OCI-LY3 (cell line): Measurements from ENCODE around the gene ARHGEF16.

Source experiments
- H2AFZ ChIP-seq: fragments of 200-600, 300-600 bp; shearing (Covaris generic); 2 replicates; pipeline ENCODE4 v1.6.0; 2014; ENCODE audit warnings: antibody characterized with exemption, low read depth, low read length
- H3K27ac ChIP-seq: fragments of 200-600, 300-600 bp; sonication (generic); 2 replicates; pipeline ENCODE4 v1.5.1; 2014; ENCODE audit warnings: mild to moderate bottlenecking, low read length, moderate library complexity, mixed read lengths
- H3K27me3 ChIP-seq: fragments of 200-600, 300-600 bp; sonication (generic); 2 replicates; pipeline ENCODE4 v1.6.1; 2014; ENCODE audit warnings: low read depth, low read length, mixed read lengths
- H3K36me3 ChIP-seq: fragments of 200-600, 300-600 bp; sonication (generic); replicated peaks from 2 replicates; pipeline ENCODE3; 2014; ENCODE audit warnings: low read depth, low read length, mixed read lengths
- H3K4me1 ChIP-seq: fragments of 300-600, 200-600 bp; sonication (generic); 2 replicates; pipeline ENCODE4 v1.6.1; 2014; ENCODE audit warnings: low read length, mixed read lengths
- H3K4me2 ChIP-seq: fragments of 200-600, 300-600 bp; sonication (generic); 2 replicates; pipeline ENCODE4 v1.6.1; 2014; ENCODE audit warnings: low read length, mixed read lengths
- H3K4me3 ChIP-seq: fragments of 300-600, 200-600 bp; sonication (generic); 2 replicates; pipeline ENCODE4 v1.5.1; 2014; ENCODE audit warnings: antibody characterized with exemption, mild to moderate bottlenecking, low read length, moderate library complexity
- H3K79me2 ChIP-seq: fragments of 300-600, 200-600 bp; shearing (Covaris generic); 2 replicates; pipeline ENCODE4 v1.6.1; 2014; ENCODE audit warnings: mild to moderate bottlenecking, low read length, mixed read lengths
- H3K9ac ChIP-seq: fragments of 300-600, 200-600 bp; shearing (Covaris generic); 2 replicates; pipeline ENCODE4 v1.6.0; 2014; ENCODE audit warnings: mild to moderate bottlenecking, low read length, moderate library complexity
- H3K9me3 ChIP-seq: fragments of 200-600, 300-600 bp; shearing (Covaris generic); 2 replicates; pipeline ENCODE4 v1.6.1; 2014; ENCODE audit warnings: low read length, mixed read lengths; ENCODE audit not compliant: insufficient read depth
- H4K20me1 ChIP-seq: fragments of 200-600, 300-600 bp; sonication (generic); 2 replicates; pipeline ENCODE4 v1.6.1; 2016; ENCODE audit warnings: low read length, mixed read lengths; ENCODE audit not compliant: insufficient read depth
- EZH2phosphoT487 ChIP-seq: fragments of 200-600 bp; shearing (Covaris generic); IDR thresholded peaks from 2 replicates; pipeline ENCODE4 v1.6.1; 2018; ENCODE audit warnings: antibody characterized with exemption, mixed run types, low read depth
- TF ChIP-seq, protein P1 (sequence below): fragments of 200-600, 300-600 bp; sonication (generic); IDR thresholded peaks from 2 replicates; pipeline ENCODE4 v1.5.1; 2014; ENCODE audit warnings: antibody characterized with exemption, low read length, low read depth

ARHGEF16 gene

DNA sequence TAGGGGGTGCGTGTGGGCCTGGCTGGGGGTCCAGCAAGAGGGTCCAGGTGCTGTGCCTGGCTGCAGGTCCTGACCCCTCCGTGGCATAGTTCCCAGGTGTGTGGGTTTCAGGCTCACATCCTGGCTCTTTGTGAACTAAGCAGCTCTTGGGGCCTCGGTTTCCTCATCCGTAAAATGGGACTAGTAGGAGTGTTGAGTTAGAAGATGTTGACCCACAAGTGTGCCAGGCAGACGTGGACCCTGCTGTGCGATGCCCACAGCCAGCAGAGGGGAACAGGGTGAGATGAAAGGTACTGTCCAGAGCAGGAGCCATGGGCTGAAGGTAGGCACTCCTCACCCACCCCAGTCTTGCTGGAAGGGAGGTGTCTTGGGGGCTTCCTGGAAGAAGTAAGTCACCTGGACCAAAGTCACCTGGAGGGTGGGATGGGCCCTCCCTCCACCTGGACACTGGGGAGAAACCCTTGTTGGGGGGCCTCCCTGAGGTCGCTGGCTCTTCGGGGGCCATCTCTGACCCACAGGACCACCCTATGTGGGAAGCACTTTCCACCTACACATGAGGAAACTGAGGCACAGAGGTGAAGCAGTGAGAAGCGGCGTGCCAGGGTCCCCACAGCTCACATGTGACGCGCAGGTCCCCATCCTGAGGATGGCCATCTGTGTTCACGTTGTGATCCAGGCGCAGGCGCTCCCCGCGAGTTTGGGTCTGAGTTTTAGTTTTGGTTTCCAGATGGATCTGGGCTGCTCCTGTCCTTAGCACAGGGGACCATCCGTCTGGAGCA lies 1.4 kb downstream of the ARHGEF16 start:
- no peak overlapping the region for H2AFZ ChIP-seq
- H3K9ac ChIP-seq: no peak overlapping the region
- TF ChIP-seq, protein P1, sequence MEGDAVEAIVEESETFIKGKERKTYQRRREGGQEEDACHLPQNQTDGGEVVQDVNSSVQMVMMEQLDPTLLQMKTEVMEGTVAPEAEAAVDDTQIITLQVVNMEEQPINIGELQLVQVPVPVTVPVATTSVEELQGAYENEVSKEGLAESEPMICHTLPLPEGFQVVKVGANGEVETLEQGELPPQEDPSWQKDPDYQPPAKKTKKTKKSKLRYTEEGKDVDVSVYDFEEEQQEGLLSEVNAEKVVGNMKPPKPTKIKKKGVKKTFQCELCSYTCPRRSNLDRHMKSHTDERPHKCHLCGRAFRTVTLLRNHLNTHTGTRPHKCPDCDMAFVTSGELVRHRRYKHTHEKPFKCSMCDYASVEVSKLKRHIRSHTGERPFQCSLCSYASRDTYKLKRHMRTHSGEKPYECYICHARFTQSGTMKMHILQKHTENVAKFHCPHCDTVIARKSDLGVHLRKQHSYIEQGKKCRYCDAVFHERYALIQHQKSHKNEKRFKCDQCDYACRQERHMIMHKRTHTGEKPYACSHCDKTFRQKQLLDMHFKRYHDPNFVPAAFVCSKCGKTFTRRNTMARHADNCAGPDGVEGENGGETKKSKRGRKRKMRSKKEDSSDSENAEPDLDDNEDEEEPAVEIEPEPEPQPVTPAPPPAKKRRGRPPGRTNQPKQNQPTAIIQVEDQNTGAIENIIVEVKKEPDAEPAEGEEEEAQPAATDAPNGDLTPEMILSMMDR: no peak
- no peak for TF ChIP-seq EZH2phosphoT487
- H3K27me3 ChIP-seq: no peaks in the 10 kb centered on the region
- H3K4me3 ChIP-seq: no peak overlapping the region
- no peaks in the 10 kb centered on the region for H3K4me1 ChIP-seq
- no peak overlapping the region for H3K4me2 ChIP-seq
- H3K27ac ChIP-seq: no peak overlapping the region
- H4K20me1 ChIP-seq: no peaks in the 10 kb centered on the region
- H3K79me2 ChIP-seq: no peaks in the 10 kb centered on the region
- H3K36me3 ChIP-seq: no peaks in the 10 kb centered on the region
- no peaks in the 10 kb centered on the region for H3K9me3 ChIP-seq

- H3K4me3 ChIP-seq: no peak overlapping the region
- TF ChIP-seq, protein P1: no peak
- no peak for TF ChIP-seq EZH2phosphoT487
- H3K27me3 ChIP-seq: no peaks in the 10 kb centered on the region
- no peak overlapping the region for H2AFZ ChIP-seq
- no peaks in the 10 kb centered on the region for H3K79me2 ChIP-seq
- H3K27ac ChIP-seq: no peak overlapping the region
- H4K20me1 ChIP-seq: no peaks in the 10 kb centered on the region
- no peaks in the 10 kb centered on the region for H3K36me3 ChIP-seq
- H3K9ac ChIP-seq: no peak overlapping the region
- H3K4me1 ChIP-seq: no peaks in the 10 kb centered on the region
- no peaks in the 10 kb centered on the region for H3K9me3 ChIP-seq
- no peak overlapping the region for H3K4me2 ChIP-seq
Measured at GRCh38 chr1:3456449-3456963, 2.0 kb downstream of the ARHGEF16 start.

- Histone ChIP-seq H3K4me3 (no peak overlapping the region), H3K27ac (no peak overlapping the region), H3K4me1 (no peaks in the 10 kb centered on the region), H3K27me3 (no peaks in the 10 kb centered on the region), H3K9ac (no peak overlapping the region), H4K20me1 (no peaks in the 10 kb centered on the region), H3K79me2 (no peaks in the 10 kb centered on the region), H3K36me3 (no peaks in the 10 kb centered on the region), H3K9me3 (no peaks in the 10 kb centered on the region), H2AFZ (no peak overlapping the region), H3K4me2 (no peak overlapping the region)
- TF ChIP-seq, protein P1: no peak
- no peak for TF ChIP-seq EZH2phosphoT487
Measured at GRCh38 chr1:3456964-3457909, 2.8 kb downstream of the ARHGEF16 start.
